Measurements from ENCODE around the gene QPCT. TPM values are rescaled to one million over a fixed set of nuclear protein-coding genes. Genes with fewer than 3 reads are reported as not detected.

Gene QPCT
- total RNA-seq, 1 experiment from 2014 or later = 13.6 TPM

GRCh38 chr2:37357069-37357468 lies 12.6 kb downstream of the QPCT start:
- Mint-ChIP-seq H3K27me3 (ENCODE audit: low read depth) (no peaks in the 10 kb centered on the region), H3K9me3 (no peaks in the 10 kb centered on the region), H3K36me3 (no peaks in the 10 kb centered on the region), H3K4me3 (no peak overlapping the region), H3K27ac (no peak overlapping the region), H3K4me1 (peaks cover 24% of the 10 kb centered on the region)
- CTCF ChIA-PET = no interaction called here
- DNase-seq (ENCODE audit: low spot score) = no peak
- ATAC-seq = no peak
- TF ChIP-seq, protein P1, sequence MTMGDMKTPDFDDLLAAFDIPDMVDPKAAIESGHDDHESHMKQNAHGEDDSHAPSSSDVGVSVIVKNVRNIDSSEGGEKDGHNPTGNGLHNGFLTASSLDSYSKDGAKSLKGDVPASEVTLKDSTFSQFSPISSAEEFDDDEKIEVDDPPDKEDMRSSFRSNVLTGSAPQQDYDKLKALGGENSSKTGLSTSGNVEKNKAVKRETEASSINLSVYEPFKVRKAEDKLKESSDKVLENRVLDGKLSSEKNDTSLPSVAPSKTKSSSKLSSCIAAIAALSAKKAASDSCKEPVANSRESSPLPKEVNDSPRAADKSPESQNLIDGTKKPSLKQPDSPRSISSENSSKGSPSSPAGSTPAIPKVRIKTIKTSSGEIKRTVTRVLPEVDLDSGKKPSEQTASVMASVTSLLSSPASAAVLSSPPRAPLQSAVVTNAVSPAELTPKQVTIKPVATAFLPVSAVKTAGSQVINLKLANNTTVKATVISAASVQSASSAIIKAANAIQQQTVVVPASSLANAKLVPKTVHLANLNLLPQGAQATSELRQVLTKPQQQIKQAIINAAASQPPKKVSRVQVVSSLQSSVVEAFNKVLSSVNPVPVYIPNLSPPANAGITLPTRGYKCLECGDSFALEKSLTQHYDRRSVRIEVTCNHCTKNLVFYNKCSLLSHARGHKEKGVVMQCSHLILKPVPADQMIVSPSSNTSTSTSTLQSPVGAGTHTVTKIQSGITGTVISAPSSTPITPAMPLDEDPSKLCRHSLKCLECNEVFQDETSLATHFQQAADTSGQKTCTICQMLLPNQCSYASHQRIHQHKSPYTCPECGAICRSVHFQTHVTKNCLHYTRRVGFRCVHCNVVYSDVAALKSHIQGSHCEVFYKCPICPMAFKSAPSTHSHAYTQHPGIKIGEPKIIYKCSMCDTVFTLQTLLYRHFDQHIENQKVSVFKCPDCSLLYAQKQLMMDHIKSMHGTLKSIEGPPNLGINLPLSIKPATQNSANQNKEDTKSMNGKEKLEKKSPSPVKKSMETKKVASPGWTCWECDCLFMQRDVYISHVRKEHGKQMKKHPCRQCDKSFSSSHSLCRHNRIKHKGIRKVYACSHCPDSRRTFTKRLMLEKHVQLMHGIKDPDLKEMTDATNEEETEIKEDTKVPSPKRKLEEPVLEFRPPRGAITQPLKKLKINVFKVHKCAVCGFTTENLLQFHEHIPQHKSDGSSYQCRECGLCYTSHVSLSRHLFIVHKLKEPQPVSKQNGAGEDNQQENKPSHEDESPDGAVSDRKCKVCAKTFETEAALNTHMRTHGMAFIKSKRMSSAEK (CRISPR knock-in tag; IDR thresholded peaks at IDR 0.05; ENCODE audit: borderline replicate concordance) = no peak
- TF ChIP-seq PREB (CRISPR knock-in tag; IDR thresholded peaks at IDR 0.05; ENCODE audit: borderline replicate concordance) (no peak), TCF7 (CRISPR knock-in tag; IDR thresholded peaks at IDR 0.05; ENCODE audit: low read depth) (no peak), ATF2 (CRISPR knock-in tag; IDR thresholded peaks at IDR 0.05; ENCODE audit: borderline replicate concordance, low read depth) (no peak), PRRX2 (CRISPR knock-in tag; IDR thresholded peaks at IDR 0.05) (no peak), KAT7 (CRISPR knock-in tag; IDR thresholded peaks at IDR 0.05; ENCODE audit: borderline replicate concordance) (no peak), SMAD3 (CRISPR knock-in tag; IDR thresholded peaks at IDR 0.05; ENCODE audit: borderline replicate concordance) (no peak), ATF3 (CRISPR knock-in tag; conservative IDR thresholded peaks at IDR 0.05) (no peak), SMAD4 (CRISPR knock-in tag; IDR thresholded peaks at IDR 0.05) (no peak), ZSCAN18 (CRISPR knock-in tag; IDR thresholded peaks at IDR 0.05) (no peak), ZBTB21 (CRISPR knock-in tag; IDR thresholded peaks at IDR 0.05; ENCODE audit: borderline replicate concordance) (no peak), IRF1 (CRISPR knock-in tag; IDR thresholded peaks at IDR 0.05) (no peak), CTCF (IDR thresholded peaks at IDR 0.05) (no peak), NR2C2 (CRISPR knock-in tag; IDR thresholded peaks at IDR 0.05) (no peak)
- TF ChIP-seq, protein P2, sequence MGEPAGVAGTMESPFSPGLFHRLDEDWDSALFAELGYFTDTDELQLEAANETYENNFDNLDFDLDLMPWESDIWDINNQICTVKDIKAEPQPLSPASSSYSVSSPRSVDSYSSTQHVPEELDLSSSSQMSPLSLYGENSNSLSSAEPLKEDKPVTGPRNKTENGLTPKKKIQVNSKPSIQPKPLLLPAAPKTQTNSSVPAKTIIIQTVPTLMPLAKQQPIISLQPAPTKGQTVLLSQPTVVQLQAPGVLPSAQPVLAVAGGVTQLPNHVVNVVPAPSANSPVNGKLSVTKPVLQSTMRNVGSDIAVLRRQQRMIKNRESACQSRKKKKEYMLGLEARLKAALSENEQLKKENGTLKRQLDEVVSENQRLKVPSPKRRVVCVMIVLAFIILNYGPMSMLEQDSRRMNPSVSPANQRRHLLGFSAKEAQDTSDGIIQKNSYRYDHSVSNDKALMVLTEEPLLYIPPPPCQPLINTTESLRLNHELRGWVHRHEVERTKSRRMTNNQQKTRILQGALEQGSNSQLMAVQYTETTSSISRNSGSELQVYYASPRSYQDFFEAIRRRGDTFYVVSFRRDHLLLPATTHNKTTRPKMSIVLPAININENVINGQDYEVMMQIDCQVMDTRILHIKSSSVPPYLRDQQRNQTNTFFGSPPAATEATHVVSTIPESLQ (CRISPR knock-in tag; IDR thresholded peaks at IDR 0.05) = no peak
- TF ChIP-seq, protein P3, sequence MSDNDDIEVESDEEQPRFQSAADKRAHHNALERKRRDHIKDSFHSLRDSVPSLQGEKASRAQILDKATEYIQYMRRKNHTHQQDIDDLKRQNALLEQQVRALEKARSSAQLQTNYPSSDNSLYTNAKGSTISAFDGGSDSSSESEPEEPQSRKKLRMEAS (CRISPR knock-in tag; IDR thresholded peaks at IDR 0.05) = no peak
- POLR2A ChIA-PET = interaction anchor here (0.7 kb wide), 1 partner anchor 125 kb away, joined by 3 read pairs; the partner anchor contains the start of gene NDUFAF7
